Amniotic stem cell (primary cell): ENCODE data around the gene MYO18B.

ENCODE experiments used
- DNase-seq: peaks from one replicate; lab custom pipeline; 2025; lab: John Stamatoyannopoulos, UW

MYO18B gene

GRCh38 chr22:25828422-25828821 is 86.4 kb downstream of the MYO18B start:
- DNase-seq: no peak

GRCh38 chr22:25829237-25829636 is 87.2 kb downstream of the MYO18B start:
- no peak for DNase-seq

- no peak for DNase-seq
Observed at GRCh38 chr22:25829808-25830777, 88.1 kb downstream of the MYO18B start.

- no peak for DNase-seq
Observed at GRCh38 chr22:25833091-25833490, 91.1 kb downstream of the MYO18B start.

GRCh38 chr22:25833676-25834075 is 91.7 kb downstream of the MYO18B start:
- DNase-seq: no peak

GRCh38 chr22:25834490-25834889 is 92.5 kb downstream of the MYO18B start:
- DNase-seq: no peak

- DNase-seq: no peak
Observed at GRCh38 chr22:25835348-25835747, 93.4 kb downstream of the MYO18B start.

- no peak for DNase-seq
Observed at GRCh38 chr22:25837288-25837900, 95.4 kb downstream of the MYO18B start.

GRCh38 chr22:25838960-25839741 is 97.2 kb downstream of the MYO18B start:
- no peak for DNase-seq

GRCh38 chr22:25839755-25840154 is 97.8 kb downstream of the MYO18B start:
- no peak for DNase-seq

- DNase-seq: no peak
Observed at GRCh38 chr22:25840167-25840566, 98.2 kb downstream of the MYO18B start.

- DNase-seq: no peak
Observed at GRCh38 chr22:25840891-25841290, 98.9 kb downstream of the MYO18B start.

GRCh38 chr22:25841775-25842174 is 99.8 kb downstream of the MYO18B start:
- DNase-seq: no peak

- no peak for DNase-seq
Observed at GRCh38 chr22:25843660-25844405, 101.8 kb downstream of the MYO18B start.

GRCh38 chr22:25844601-25845000 is 102.6 kb downstream of the MYO18B start:
- no peak for DNase-seq

- no peak for DNase-seq
Observed at GRCh38 chr22:25845985-25846745, 104.2 kb downstream of the MYO18B start.

GRCh38 chr22:25847451-25847850 is 105.5 kb downstream of the MYO18B start:
- no peak for DNase-seq

GRCh38 chr22:25848954-25849353 is 107.0 kb downstream of the MYO18B start:
- no peak for DNase-seq

GRCh38 chr22:25849522-25849921 is 107.5 kb downstream of the MYO18B start:
- DNase-seq: no peak

GRCh38 chr22:25852223-25852622 is 110.2 kb downstream of the MYO18B start:
- DNase-seq: no peak

GRCh38 chr22:25853078-25853477 is 111.1 kb downstream of the MYO18B start:
- DNase-seq: no peak
